HG03520 (cell line): Measurements from ENCODE around the gene SCFD2.
"Not testable (repeated sequence)": the region's sequence is repeated elsewhere in the genome, so short reads cannot be mapped to it uniquely, and the experiment has no call there.

Source experiments
- ATAC-seq: cut with Tn5 transposase; IDR thresholded peaks from one replicate; pipeline ENCODE4 v1.9.1; 2021; ENCODE audit warnings: mild to moderate bottlenecking, moderate library complexity; ENCODE audit not compliant: unreplicated experiment

Gene SCFD2

GRCh38 chr4:53346920-53347852, 18.7 kb downstream of the SCFD2 start:
- ATAC-seq = no peak

- ATAC-seq = not testable (repeated sequence)
These were observed 19.5 kb downstream of the SCFD2 start for GRCh38 chr4:53346392-53346791.

GRCh38 chr4:53340145-53340544, 25.7 kb downstream of the SCFD2 start:
- not testable (repeated sequence) for ATAC-seq

GRCh38 chr4:53334916-53335315, 30.9 kb downstream of the SCFD2 start:
- not testable (repeated sequence) for ATAC-seq

- ATAC-seq = no peak
These were observed 39.3 kb downstream of the SCFD2 start for GRCh38 chr4:53326535-53326934.

GRCh38 chr4:53322696-53323095, 43.2 kb downstream of the SCFD2 start:
- ATAC-seq = no peak

GRCh38 chr4:53321984-53322289, 43.9 kb downstream of the SCFD2 start:
- ATAC-seq = no peak

GRCh38 chr4:53321151-53321983, 44.5 kb downstream of the SCFD2 start:
- no peak for ATAC-seq

- no peak for ATAC-seq
These were observed 50.6 kb downstream of the SCFD2 start for GRCh38 chr4:53315300-53315699.

- no peak for ATAC-seq
These were observed 51.6 kb downstream of the SCFD2 start for GRCh38 chr4:53314252-53314651.

- ATAC-seq = no peak
These were observed 52.4 kb downstream of the SCFD2 start for GRCh38 chr4:53313510-53313909.

- no peak for ATAC-seq
These were observed 56.4 kb downstream of the SCFD2 start for GRCh38 chr4:53309321-53310040.

- no peak for ATAC-seq
These were observed 57.8 kb downstream of the SCFD2 start for GRCh38 chr4:53307819-53308780.

GRCh38 chr4:53307210-53307609, 58.7 kb downstream of the SCFD2 start:
- ATAC-seq = no peak

GRCh38 chr4:53306729-53307128, 59.1 kb downstream of the SCFD2 start:
- no peak for ATAC-seq

GRCh38 chr4:53292209-53292608, 73.7 kb downstream of the SCFD2 start:
- not testable (repeated sequence) for ATAC-seq

GRCh38 chr4:53281438-53281837, 84.4 kb downstream of the SCFD2 start:
- no peak for ATAC-seq

GRCh38 chr4:53280846-53281245, 85.0 kb downstream of the SCFD2 start:
- no peak for ATAC-seq

- no peak for ATAC-seq
These were observed 91.1 kb downstream of the SCFD2 start for GRCh38 chr4:53274609-53275268.

- ATAC-seq = no peak
These were observed 92.1 kb downstream of the SCFD2 start for GRCh38 chr4:53273726-53274125.
